PFSK-1 (cell line): ENCODE data around the gene PERCC1.

Experiments
- FOXP2 ChIP-seq: optimal IDR thresholded peaks from 2 replicates; pipeline ENCODE3; 2011; ENCODE audit warnings: borderline replicate concordance, control low read depth, inconsistent platforms; ENCODE audit not compliant: insufficient read depth; ENCODE audit errors: extremely low read length, extremely low read depth
- POLR2AphosphoS5 ChIP-seq: IDR thresholded peaks from 2 replicates; pipeline ENCODE4 v1.6.1; 2012; ENCODE audit warnings: low read depth, mild to moderate bottlenecking, control low read depth, low read length, moderate library complexity
- REST ChIP-seq, 2 experiments: IDR thresholded peaks; 2 replicates each; pipeline versions ENCODE4 v1.6.1 to v1.8.0; 2011 to 2012; ENCODE audit warnings: low read depth in 2 of 2, low read length in 2 of 2, control low read depth in 1 of 2, inconsistent platforms in 1 of 2, mild to moderate bottlenecking in 1 of 2, moderate library complexity in 1 of 2; ENCODE audit not compliant: insufficient read depth in 1 of 2
- SIN3A ChIP-seq: IDR thresholded peaks from 2 replicates; pipeline ENCODE4 v1.6.1; 2012; ENCODE audit warnings: mild to moderate bottlenecking, low read length, moderate library complexity, borderline replicate concordance; ENCODE audit not compliant: insufficient read depth
- TAF1 ChIP-seq: IDR thresholded peaks from 2 replicates; pipeline ENCODE4 v1.6.1; 2012; ENCODE audit warnings: low read length, control low read depth, borderline replicate concordance; ENCODE audit not compliant: insufficient read depth

Gene PERCC1

GRCh38 chr16:1398826-1399581 is 31.9 kb upstream of the PERCC1 start:
- TF ChIP-seq FOXP2 (no peak), SIN3A (no peak), POLR2AphosphoS5 (no peak), TAF1 (no peak), REST (IDR thresholded peaks at IDR 0.05; ENCODE audit: insufficient read depth in 1 of 2, low read depth in 2 of 2, low read length in 2 of 2) (no peak)

GRCh38 chr16:1401061-1401757 is 29.7 kb upstream of the PERCC1 start:
- no peak for TF ChIP-seq REST (IDR thresholded peaks at IDR 0.05; ENCODE audit: insufficient read depth in 1 of 2, low read depth in 2 of 2, low read length in 2 of 2)
- TF ChIP-seq SIN3A: no peak
- no peak for TF ChIP-seq POLR2AphosphoS5
- TF ChIP-seq TAF1: no peak
- no peak for TF ChIP-seq FOXP2

- no peak for TF ChIP-seq SIN3A
- no peak for TF ChIP-seq REST (IDR thresholded peaks at IDR 0.05; ENCODE audit: insufficient read depth in 1 of 2, low read depth in 2 of 2, low read length in 2 of 2)
- no peak for TF ChIP-seq TAF1
- no peak for TF ChIP-seq FOXP2
- TF ChIP-seq POLR2AphosphoS5: no peak
Observed at GRCh38 chr16:1401758-1402154, 29.1 kb upstream of the PERCC1 start.

GRCh38 chr16:1403036-1403435 is 27.8 kb upstream of the PERCC1 start:
- TF ChIP-seq FOXP2: no peak
- TF ChIP-seq POLR2AphosphoS5: no peak
- TF ChIP-seq TAF1: no peak
- TF ChIP-seq SIN3A: no peak
- no peak for TF ChIP-seq REST (IDR thresholded peaks at IDR 0.05; ENCODE audit: insufficient read depth in 1 of 2, low read depth in 2 of 2, low read length in 2 of 2)
